PC-3 (cell line): Measurements from ENCODE around the gene PDZD7. TPM values are rescaled to one million over a fixed set of nuclear protein-coding genes. Genes with fewer than 3 reads are reported as not detected.

Experiments
- ATAC-seq: fragments of 200-7000 bp; cut with Tn5 transposase; 2 replicates; pipeline ENCODE4 v1.9.1; 2020; ENCODE audit warnings: mild to moderate bottlenecking, moderate library complexity
- BruUV-seq: library from RNA; stranded (reverse); fragments of 400-500 nt; replicated peaks from 2 replicates; lab custom pipeline; 2021; lab: Mats Ljungman, UMichigan
- CTCF ChIA-PET: fragments of 300-600 bp; sonication (Branson Sonifier 250); formaldehyde crosslinking; loops from one replicate; lab custom pipeline; 2022; ENCODE audit warnings: antibody characterized with exemption; lab: Charles Lee
- POLR2A ChIA-PET: fragments of 300-600 bp; sonication (Branson Sonifier 250); formaldehyde crosslinking; loops from one replicate; lab custom pipeline; 2022; ENCODE audit warnings: antibody characterized with exemption; ENCODE audit not compliant: unreplicated experiment; lab: Charles Lee
- DNase-seq: peaks from one replicate; pipeline ENCODE4 v3.0.0-alpha.2; 2015
- H2AFZ ChIP-seq: fragments of 300-600 bp; sonication (generic); 2 replicates; pipeline ENCODE4 v1.6.0; 2016; ENCODE audit warnings: antibody characterized with exemption, low read length
- H3F3A ChIP-seq: fragments of 300-600 bp; sonication (generic); one replicate; pipeline ENCODE4 v1.6.0; 2017; ENCODE audit warnings: antibody characterized with exemption, low read length, control low read depth, mild to moderate bottlenecking; ENCODE audit not compliant: unreplicated experiment
- H3K27ac ChIP-seq: fragments of 300-600 bp; sonication (generic); 2 replicates; pipeline ENCODE4 v1.5.1; 2016; ENCODE audit warnings: mild to moderate bottlenecking, low read length
- H3K27me3 ChIP-seq: fragments of 300-600 bp; sonication (generic); 2 replicates; pipeline ENCODE4 v1.6.1; 2016; ENCODE audit warnings: low read length, mixed read lengths
- H3K36me3 ChIP-seq: fragments of 300-600 bp; sonication (generic); 2 replicates; pipeline ENCODE4 v1.6.1; 2016; ENCODE audit warnings: low read depth, mixed run types, low read length, mixed read lengths
- H3K4me1 ChIP-seq: fragments of 300-600 bp; sonication (generic); 2 replicates; pipeline ENCODE4 v1.5.1; 2016; ENCODE audit warnings: low read length; ENCODE audit not compliant: insufficient read depth
- H3K4me2 ChIP-seq: fragments of 300-600 bp; sonication (generic); 2 replicates; pipeline ENCODE4 v1.6.0; 2016; ENCODE audit warnings: low read length
- H3K4me3 ChIP-seq: fragments of 300-600 bp; sonication (generic); 2 replicates; pipeline ENCODE4 v1.5.1; 2016; ENCODE audit warnings: mild to moderate bottlenecking, low read length, mixed read lengths
- H3K79me2 ChIP-seq: fragments of 300-600 bp; sonication (generic); 2 replicates; pipeline ENCODE4 v1.6.1; 2017; ENCODE audit warnings: low read length, mixed read lengths
- H3K9ac ChIP-seq: fragments of 300-600 bp; sonication (generic); 2 replicates; pipeline ENCODE4 v1.6.0; 2016; ENCODE audit warnings: mild to moderate bottlenecking, low read length
- H3K9me2 ChIP-seq: fragments of 300-600 bp; sonication (generic); replicated peaks from 2 replicates; pipeline ENCODE4 v1.6.1; 2016; ENCODE audit warnings: mixed run types, low read length, mixed read lengths
- H3K9me3 ChIP-seq: fragments of 300-600 bp; sonication (generic); 2 replicates; pipeline ENCODE4 v1.6.1; 2016; ENCODE audit warnings: low read length, mixed read lengths
- H4K20me1 ChIP-seq: fragments of 300-600 bp; sonication (generic); 2 replicates; pipeline ENCODE4 v1.6.1; 2016; ENCODE audit warnings: low read length, mixed read lengths
- CTCF ChIP-seq: fragments of 300-600 bp; sonication (generic); conservative IDR thresholded peaks from 2 replicates; pipeline ENCODE4 v1.5.1; 2017; ENCODE audit warnings: antibody characterized with exemption, low read depth, mild to moderate bottlenecking, low read length
- EZH2 ChIP-seq: fragments of 300-600 bp; sonication (generic); IDR thresholded peaks from one replicate; pipeline ENCODE4 v1.6.1; 2017; ENCODE audit warnings: antibody characterized with exemption, mild to moderate bottlenecking, low read length; ENCODE audit not compliant: unreplicated experiment
- EZH2phosphoT487 ChIP-seq: fragments of 300-600 bp; sonication (generic); IDR thresholded peaks from 2 replicates; pipeline ENCODE4 v1.6.1; 2018; ENCODE audit warnings: mild to moderate bottlenecking, antibody characterized with exemption, low read length, borderline replicate concordance
- intact Hi-C: fragments of 100-400 bp; cut with micrococcal nuclease; formaldehyde crosslinking; loops from 2 replicates; pipeline ENCODE4 v1.9.0; 2023
- total RNA-seq: library from RNA; depleted of rRNA; stranded (reverse); fragments of >200 nt; gene quantifications from 2 replicates; pipeline ENCODE4 v1.2.3, GENCODE V29; 2014

Gene PDZD7
- total RNA-seq, 1 experiment from 2014 or later = 2.8 TPM

- ChIA-PET POLR2A (interaction anchor here (0.6 kb wide), 1 partner anchor 9 kb away, joined by 3 read pairs; no protein-coding TSS in a partner anchor), CTCF (interaction anchor here (0.7 to 1.9 kb wide), 2 partner anchors 18 to 31 kb away, joined by 3 to 7 read pairs; no protein-coding TSS in a partner anchor)
- Histone ChIP-seq H3K9me3 (no peaks in the 10 kb centered on the region), H4K20me1 (no peaks in the 10 kb centered on the region), H3K36me3 (no peaks in the 10 kb centered on the region), H3K4me2 (peak overlapping the region; percentile 88), H3K79me2 (peaks cover 80% of the 10 kb centered on the region), H3K9me2 (no peaks in the 10 kb centered on the region), H3F3A (no peaks in the 10 kb centered on the region), H3K4me3 (peak overlapping the region; percentile 87), H3K9ac (peak overlapping the region; percentile 97), H3K27me3 (no peaks in the 10 kb centered on the region), H3K27ac (peak overlapping the region; percentile 85), H3K4me1 (peaks cover 35% of the 10 kb centered on the region), H2AFZ (peak overlapping the region; percentile 88)
- TSS peak; percentile 55 for BruUV-seq
- TF ChIP-seq EZH2 (no peak), EZH2phosphoT487 (no peak), CTCF (peak; percentile 90)
- ATAC-seq (peak; percentile 48), DNase-seq (peak; percentile 93)
- intact Hi-C loops = loop anchor here (1.0 kb wide), 1 partner anchor 8 kb away; no protein-coding TSS in a partner anchor
Measured at GRCh38 chr10:101060036-101060950, 29.4 kb upstream of the PDZD7 start.

- no peaks in the 10 kb centered on the region for H3K9me2 ChIP-seq
- H3K27me3 ChIP-seq = no peaks in the 10 kb centered on the region
- no peak overlapping the region for H3K4me3 ChIP-seq
- no peak overlapping the region for H2AFZ ChIP-seq
- no peak overlapping the region for H3K27ac ChIP-seq
- H3K9ac ChIP-seq = no peak overlapping the region
- H3K4me1 ChIP-seq = peaks cover 29% of the 10 kb centered on the region
- intact Hi-C loops = no loop called here
- no peaks in the 10 kb centered on the region for H3K9me3 ChIP-seq
- H4K20me1 ChIP-seq = no peaks in the 10 kb centered on the region
- no peaks in the 10 kb centered on the region for H3F3A ChIP-seq
- no peak for ATAC-seq
- H3K79me2 ChIP-seq = peaks cover 71% of the 10 kb centered on the region
- no peak for TF ChIP-seq EZH2
- TF ChIP-seq CTCF = no peak
- TF ChIP-seq EZH2phosphoT487 = no peak
- H3K4me2 ChIP-seq = no peak overlapping the region; the same call in 1 of the 2 replicates
- no peaks in the 10 kb centered on the region for H3K36me3 ChIP-seq
- CTCF ChIA-PET = no interaction called here
- DNase-seq = no peak
- no TSS peak for BruUV-seq
- POLR2A ChIA-PET = no interaction called here
Measured at GRCh38 chr10:101056365-101057151, 25.6 kb upstream of the PDZD7 start.
